ENCODE data around the gene ARPC2. TPM values are rescaled to one million over a fixed set of nuclear protein-coding genes. Genes with fewer than 3 reads are reported as not detected.

ARPC2 gene
- total RNA-seq, 1 donor from 2014 or later, result 424 TPM

GRCh38 chr2:218261423-218262236 lies 44.6 kb downstream of the ARPC2 start:
- Mint-ChIP-seq H3K36me3 (ENCODE audit: low read depth) (peaks cover 7% of the 10 kb centered on the region), H3K9me3 (ENCODE audit: low read depth) (no peaks in the 10 kb centered on the region), H3K4me3 (ENCODE audit: unreplicated experiment) (no peak overlapping the region), H3K27me3 (ENCODE audit: low read depth) (no peaks in the 10 kb centered on the region), H3K4me1 (ENCODE audit: low read depth) (peaks cover 31% of the 10 kb centered on the region), H3K27ac (ENCODE audit: unreplicated experiment) (peak overlapping the region; percentile 80)
- DNase-seq (ENCODE audit: low spot score), result peak; percentile 53
- TF ChIP-seq CTCF (IDR thresholded peaks at IDR 0.05), result no peak

GRCh38 chr2:218262237-218262600 lies 45.2 kb downstream of the ARPC2 start:
- H3K27ac Mint-ChIP-seq (ENCODE audit: unreplicated experiment), result no peak overlapping the region
- DNase-seq (ENCODE audit: low spot score), result no peak
- peaks cover 10% of the 10 kb centered on the region for H3K36me3 Mint-ChIP-seq (ENCODE audit: low read depth)
- H3K27me3 Mint-ChIP-seq (ENCODE audit: low read depth), result no peaks in the 10 kb centered on the region
- no peak overlapping the region for H3K4me3 Mint-ChIP-seq (ENCODE audit: unreplicated experiment)
- no peaks in the 10 kb centered on the region for H3K9me3 Mint-ChIP-seq (ENCODE audit: low read depth)
- peaks cover 31% of the 10 kb centered on the region for H3K4me1 Mint-ChIP-seq (ENCODE audit: low read depth)
- TF ChIP-seq CTCF (IDR thresholded peaks at IDR 0.05), result no peak

GRCh38 chr2:218262631-218263586 lies 45.9 kb downstream of the ARPC2 start:
- H3K9me3 Mint-ChIP-seq (ENCODE audit: low read depth), result no peaks in the 10 kb centered on the region
- H3K27ac Mint-ChIP-seq (ENCODE audit: unreplicated experiment), result no peak overlapping the region
- no peak overlapping the region for H3K4me3 Mint-ChIP-seq (ENCODE audit: unreplicated experiment)
- peaks cover 30% of the 10 kb centered on the region for H3K4me1 Mint-ChIP-seq (ENCODE audit: low read depth)
- peaks cover 10% of the 10 kb centered on the region for H3K36me3 Mint-ChIP-seq (ENCODE audit: low read depth)
- H3K27me3 Mint-ChIP-seq (ENCODE audit: low read depth), result no peaks in the 10 kb centered on the region
- no peak for TF ChIP-seq CTCF (IDR thresholded peaks at IDR 0.05)
- DNase-seq (ENCODE audit: low spot score), result peak; percentile 88

- Mint-ChIP-seq H3K4me3 (ENCODE audit: unreplicated experiment) (no peak overlapping the region), H3K36me3 (ENCODE audit: low read depth) (peaks cover 10% of the 10 kb centered on the region), H3K9me3 (ENCODE audit: low read depth) (no peaks in the 10 kb centered on the region), H3K27me3 (ENCODE audit: low read depth) (no peaks in the 10 kb centered on the region), H3K4me1 (ENCODE audit: low read depth) (peaks cover 27% of the 10 kb centered on the region), H3K27ac (ENCODE audit: unreplicated experiment) (no peak overlapping the region)
- peak; percentile 49 for DNase-seq (ENCODE audit: low spot score)
- TF ChIP-seq CTCF (IDR thresholded peaks at IDR 0.05), result peak; percentile 28
These were observed 47.0 kb downstream of the ARPC2 start for GRCh38 chr2:218263817-218264641.
